IMR-90 (cell line): ENCODE measurements around the gene DDX42. TPM values are rescaled to one million over a fixed set of nuclear protein-coding genes. Genes with fewer than 3 reads are reported as not detected.

Experiments used
- ATAC-seq: fragments of 200-7000 bp; cut with Tn5 transposase; 2 replicates; pipeline ENCODE4 v1.9.1; 2020; ENCODE audit warnings: low read depth, mild to moderate bottlenecking, moderate library complexity
- BruUV-seq: library from RNA; stranded (reverse); fragments of 400-500 nt; replicated peaks from 2 replicates; lab custom pipeline; 2021; lab: Mats Ljungman, UMichigan
- CTCF ChIA-PET: fragments of 300-600 bp; formaldehyde crosslinking; extraction: SDS; loops from one replicate; lab custom pipeline; 2021; ENCODE audit warnings: antibody characterized with exemption; lab: Yijun Ruan, JAX
- POLR2A ChIA-PET: fragments of 300-600 bp; sonication (Branson Sonifier 250); formaldehyde crosslinking; loops from one replicate; lab custom pipeline; 2022; ENCODE audit warnings: antibody characterized with exemption; ENCODE audit not compliant: unreplicated experiment; lab: Charles Lee
- DNase-seq: peaks from one replicate; pipeline ENCODE4 v3.0.0; 2013
- H2AFZ ChIP-seq: replicated peaks from 2 replicates; pipeline ENCODE3; 2013; ENCODE audit warnings: low read length, mild to moderate bottlenecking; ENCODE audit not compliant: poor library complexity
- H2AK5ac ChIP-seq: 2 replicates; pipeline ENCODE4 v1.6.1; 2013; ENCODE audit warnings: low read depth, low read length, inconsistent platforms
- H2AK9ac ChIP-seq: replicated peaks from 2 replicates; pipeline ENCODE3; 2013; ENCODE audit warnings: mild to moderate bottlenecking, low read depth, low read length, moderate library complexity; ENCODE audit not compliant: poor library complexity
- H2BK120ac ChIP-seq: 2 replicates; pipeline ENCODE4 v1.6.1; 2013; ENCODE audit warnings: low read depth, low read length, inconsistent platforms
- H2BK15ac ChIP-seq: 3 replicates; pipeline ENCODE4 v1.6.1; 2013; ENCODE audit warnings: low read depth, low read length, inconsistent platforms
- H2BK20ac ChIP-seq: 2 replicates; pipeline ENCODE4 v1.6.1; 2013; ENCODE audit warnings: low read depth, mild to moderate bottlenecking, inconsistent platforms, low read length, moderate library complexity
- H2BK5ac ChIP-seq: 2 replicates; pipeline ENCODE4 v1.6.1; 2013; ENCODE audit warnings: mild to moderate bottlenecking, low read depth, low read length, inconsistent platforms; ENCODE audit not compliant: poor library complexity, severe bottlenecking
- H3K14ac ChIP-seq: replicated peaks from 2 replicates; pipeline ENCODE4 v1.6.1; 2013; ENCODE audit warnings: low read depth, low read length, inconsistent platforms
- H3K18ac ChIP-seq: 2 replicates; pipeline ENCODE4 v1.6.1; 2013; ENCODE audit warnings: low read depth, low read length, control low read depth
- H3K23ac ChIP-seq: 2 replicates; pipeline ENCODE4 v1.6.1; 2013; ENCODE audit warnings: low read depth, low read length, inconsistent platforms
- H3K27ac ChIP-seq: 2 replicates; pipeline ENCODE4 v1.5.1; 2013; ENCODE audit warnings: mild to moderate bottlenecking, control low read depth, low read length; ENCODE audit not compliant: insufficient read depth
- H3K27me3 ChIP-seq: 2 replicates; pipeline ENCODE4 v1.6.1; 2013; ENCODE audit warnings: low read length; ENCODE audit not compliant: control insufficient read depth, insufficient read depth
- H3K36me3 ChIP-seq: 2 replicates; pipeline ENCODE4 v1.6.1; 2013; ENCODE audit warnings: low read length, mixed read lengths; ENCODE audit not compliant: control insufficient read depth, insufficient read depth
- H3K4ac ChIP-seq: 2 replicates; pipeline ENCODE4 v1.6.1; 2013; ENCODE audit warnings: low read depth, low read length, inconsistent platforms
- H3K4me1 ChIP-seq: 2 replicates; pipeline ENCODE4 v1.6.1; 2013; ENCODE audit warnings: low read length, mixed read lengths; ENCODE audit not compliant: control insufficient read depth, insufficient read depth
- H3K4me2 ChIP-seq: 2 replicates; pipeline ENCODE4 v1.6.1; 2013; ENCODE audit warnings: low read depth, mild to moderate bottlenecking, control low read depth, low read length, moderate library complexity
- H3K4me3 ChIP-seq: 2 replicates; pipeline ENCODE4 v1.5.1; 2013; ENCODE audit warnings: low read depth, mild to moderate bottlenecking, control low read depth, low read length, moderate library complexity; ENCODE audit not compliant: insufficient read depth
- H3K56ac ChIP-seq: 2 replicates; pipeline ENCODE4 v1.6.1; 2013; ENCODE audit warnings: low read length, inconsistent platforms; ENCODE audit not compliant: insufficient read depth; ENCODE audit errors: extremely low read depth
- H3K79me1 ChIP-seq, 2 experiments: 2 replicates each; pipeline ENCODE4 v1.6.1; 2013; ENCODE audit warnings: low read length in 2 of 2, inconsistent platforms in 1 of 2, low read depth in 1 of 2
- H3K9ac ChIP-seq: 2 replicates; pipeline ENCODE4 v1.6.1; 2013; ENCODE audit warnings: low read depth, low read length, control low read depth
- H3K9me1 ChIP-seq: 2 replicates; pipeline ENCODE4 v1.6.1; 2013; ENCODE audit warnings: low read length, inconsistent platforms; ENCODE audit not compliant: insufficient read depth
- H3K9me3 ChIP-seq: 2 replicates; pipeline ENCODE4 v1.6.1; 2013; ENCODE audit warnings: low read length; ENCODE audit not compliant: control insufficient read depth, insufficient read depth
- H4K20me1 ChIP-seq: 2 replicates; pipeline ENCODE4 v1.6.1; 2013; ENCODE audit warnings: low read length, inconsistent platforms; ENCODE audit not compliant: insufficient read depth
- H4K5ac ChIP-seq: 2 replicates; pipeline ENCODE4 v1.6.1; 2013; ENCODE audit warnings: mild to moderate bottlenecking, low read depth, low read length, control low read depth
- H4K8ac ChIP-seq, 2 experiments: 2 replicates each; pipeline ENCODE4 v1.6.1; 2013; ENCODE audit warnings: low read depth in 2 of 2, low read length in 2 of 2, control low read depth in 1 of 2, inconsistent platforms in 1 of 2
- H4K91ac ChIP-seq: 2 replicates; pipeline ENCODE4 v1.6.1; 2013; ENCODE audit warnings: low read depth, low read length, inconsistent platforms; ENCODE audit not compliant: insufficient read depth
- BHLHE40 ChIP-seq: fragments of 150-350 bp; IDR thresholded peaks from 2 replicates; pipeline ENCODE4 v1.6.1; 2016; ENCODE audit warnings: mild to moderate bottlenecking, low read depth, low read length
- CEBPB ChIP-seq: IDR thresholded peaks from 2 replicates; pipeline ENCODE4 v1.6.1; 2012; ENCODE audit warnings: low read depth, low read length, improper control_type of control experiment
- CHD1 ChIP-seq: IDR thresholded peaks from 2 replicates; pipeline ENCODE4 v1.6.1; 2012; ENCODE audit warnings: low read depth, low read length, improper control_type of control experiment
- CTCF ChIP-seq: conservative IDR thresholded peaks from 2 replicates; pipeline ENCODE4 v1.5.1; 2012; ENCODE audit warnings: mild to moderate bottlenecking, low read depth, low read length, improper control_type of control experiment
- ELK1 ChIP-seq: fragments of 150-350 bp; IDR thresholded peaks from 2 replicates; pipeline ENCODE4 v1.6.1; 2016; ENCODE audit warnings: low read depth, mild to moderate bottlenecking, low read length, moderate library complexity, borderline replicate concordance
- FOS ChIP-seq: fragments of 150-350 bp; IDR thresholded peaks from 2 replicates; pipeline ENCODE4 v1.6.1; 2016; ENCODE audit warnings: low read depth, low read length
- MAFK ChIP-seq: IDR thresholded peaks from 2 replicates; pipeline ENCODE4 v1.6.1; 2012; ENCODE audit warnings: low read depth, low read length, improper control_type of control experiment
- MAZ ChIP-seq: IDR thresholded peaks from 2 replicates; pipeline ENCODE4 v1.6.1; 2012; ENCODE audit warnings: low read depth, mild to moderate bottlenecking, low read length, improper control_type of control experiment, moderate library complexity, borderline replicate concordance
- MXI1 ChIP-seq: IDR thresholded peaks from 2 replicates; pipeline ENCODE4 v1.6.1; 2012; ENCODE audit warnings: low read depth, mild to moderate bottlenecking, low read length, moderate library complexity, borderline replicate concordance
- RFX5 ChIP-seq: IDR thresholded peaks from 2 replicates; pipeline ENCODE4 v1.8.0; 2012; ENCODE audit warnings: low read depth, mild to moderate bottlenecking, low read length, moderate library complexity
- USF2 ChIP-seq: fragments of 150-350 bp; IDR thresholded peaks from 2 replicates; pipeline ENCODE4 v1.6.1; 2017; ENCODE audit warnings: mild to moderate bottlenecking, antibody characterized with exemption, low read length, low read depth
- WGBS, 2 experiments: methylation state at CpG; one replicate each; pipeline versions ENCODE4 v1.1.5 to v1.1.7; 2013; ENCODE audit warnings: missing lambda C conversion rate in 2 of 2; ENCODE audit not compliant: insufficient read length in 1 of 2; ENCODE audit errors: extremely low coverage in 2 of 2; 5-methylcytosine and 5-hydroxymethylcytosine counted together
- dilution Hi-C: fragments of 300-500 bp; cut with HindIII; formaldehyde crosslinking; loops from one replicate; pipeline ENCODE4 v1.14.3; 2018; ENCODE audit warnings: low sequenced_read_pairs; ENCODE audit not compliant: unreplicated experiment
- in situ Hi-C: fragments of 300-500 bp; cut with MboI; formaldehyde crosslinking; loops from 3 replicates; pipeline ENCODE4 v1.14.3; 2019; ENCODE audit warnings: low sequenced_read_pairs, inconsistent platforms, mixed read lengths
- intact Hi-C: fragments of 100-400 bp; cut with micrococcal nuclease; formaldehyde crosslinking; loops from 2 replicates; pipeline ENCODE4 v1.10.0; 2022
- polyA plus RNA-seq, 3 experiments: library from polyadenylated mRNA; depleted of rRNA; stranded (reverse); fragments of >200 nt; gene quantifications; 2 replicates each; pipeline ENCODE4 v1.2.3, GENCODE V29; 2012; ENCODE audit warnings: low replicate concordance in 1 of 3
- total RNA-seq: library from RNA; depleted of rRNA; stranded (reverse); fragments of >200 nt; gene quantifications from 2 replicates; pipeline ENCODE4 v1.2.3, GENCODE V29; 2012

The DDX42 gene
- total and polyA plus RNA-seq, 2 of the 4 experiments (the other 2 are of a cell fraction), result 75.8 to 91.5 TPM

- H3K79me1 ChIP-seq, result peaks cover 47 to 84% of the 10 kb centered on the region in 2 experiments
- ATAC-seq, result no peak
- peaks cover 3% of the 10 kb centered on the region for H3K4me1 ChIP-seq
- ChIA-PET CTCF (no interaction called here), POLR2A (no interaction called here)
- no peak overlapping the region for H2BK20ac ChIP-seq
- intact Hi-C loops (no loop called here), dilution Hi-C loops (no loop called here), in situ Hi-C loops (no loop called here)
- no peak overlapping the region; the same call in 1 of the 2 replicates for H2AK5ac ChIP-seq
- no peak for DNase-seq
- no peak overlapping the region for H2AFZ ChIP-seq
- H3K4me2 ChIP-seq, result no peak overlapping the region
- no peak overlapping the region for H3K9ac ChIP-seq
- no peak overlapping the region for H3K56ac ChIP-seq
- no peak overlapping the region for H4K5ac ChIP-seq
- 94% methylated on average over 5 of the region's 9 CpGs; no CpG with 5 or more reads in 1 of the 2 experiments for WGBS, 2 experiments
- no peak overlapping the region for H4K91ac ChIP-seq
- H3K9me3 ChIP-seq, result no peaks in the 10 kb centered on the region
- no peak overlapping the region for H4K8ac ChIP-seq
- no peak for TF ChIP-seq MAZ
- no peak for TF ChIP-seq MXI1
- TF ChIP-seq USF2, result no peak
- TF ChIP-seq FOS, result no peak
- TF ChIP-seq BHLHE40, result no peak
- no peak for TF ChIP-seq CEBPB
- TF ChIP-seq RFX5, result no peak
- TF ChIP-seq MAFK, result no peak
- TF ChIP-seq ELK1, result no peak
- no peak for TF ChIP-seq CHD1
- TF ChIP-seq CTCF, result no peak
- H3K18ac ChIP-seq, result no peak overlapping the region
- H3K36me3 ChIP-seq, result peaks cover 61% of the 10 kb centered on the region
- H3K27me3 ChIP-seq, result no peaks in the 10 kb centered on the region
- no peak overlapping the region for H2BK120ac ChIP-seq
- H4K20me1 ChIP-seq, result peaks cover 31% of the 10 kb centered on the region
- H2BK5ac ChIP-seq, result no peak overlapping the region
- peaks cover 19% of the 10 kb centered on the region for H3K9me1 ChIP-seq
- no peak overlapping the region for H3K4me3 ChIP-seq
- no peak overlapping the region for H3K27ac ChIP-seq
- H2AK9ac ChIP-seq, result no peak overlapping the region
- H2BK15ac ChIP-seq, result no peak overlapping the region
- no peak overlapping the region for H3K4ac ChIP-seq
- H3K23ac ChIP-seq, result no peak overlapping the region
- BruUV-seq, result no TSS peak
- no peak overlapping the region for H3K14ac ChIP-seq
Observed at GRCh38 chr17:63824362-63824761, 50.4 kb downstream of the DDX42 start.
